ENCODE results near the gene BNC2. TPM values are rescaled to one million over a fixed set of nuclear protein-coding genes. Genes with fewer than 3 reads are reported as not detected.

Gene BNC2
- total RNA-seq, 2 experiments from 2014 or later, result not detected

DNA sequence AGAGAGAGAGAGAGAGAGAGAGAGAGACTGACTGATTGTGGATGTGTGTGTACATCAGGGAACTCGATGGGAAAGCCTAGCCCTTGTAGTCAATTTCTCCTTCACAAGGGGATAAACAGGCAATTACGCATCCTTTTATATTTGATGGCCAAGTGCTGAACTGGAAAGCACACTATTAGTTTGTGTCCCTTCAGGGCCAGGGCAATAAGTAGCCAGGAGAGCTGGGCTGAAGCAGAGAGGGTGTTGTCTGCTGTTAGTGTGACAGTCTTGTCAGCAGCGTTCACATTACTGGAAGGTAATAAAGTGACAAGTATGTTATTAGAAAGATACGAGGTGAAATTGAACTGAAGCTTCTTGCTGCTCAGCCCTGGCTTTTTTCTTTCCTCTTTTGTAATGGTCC lies 457.7 kb downstream of the BNC2 start:
- no peak overlapping the region for H3K4me3 Mint-ChIP-seq
- no peak overlapping the region for H3K27ac ChIP-seq (ENCODE audit: low read depth in 1 of 2, low read length in 2 of 2)
- H3K27me3 Mint-ChIP-seq, result no peaks in the 10 kb centered on the region
- H3K9me3 Mint-ChIP-seq, result peaks cover 2% of the 10 kb centered on the region
- ChIA-PET CTCF (interaction anchor here (0.8 kb wide), 1 partner anchor 34 kb away, joined by 3 read pairs; no protein-coding TSS in a partner anchor), POLR2A (no interaction called here)
- DNase-seq, result no peak
- intact Hi-C loops (cut with DNase I, micrococcal nuclease), result no loop called here
- no peaks in the 10 kb centered on the region for H3K36me3 Mint-ChIP-seq (ENCODE audit: low read depth)
- H3K27me3 ChIP-seq (ENCODE audit: control insufficient read depth in 1 of 2, insufficient read depth in 2 of 2, low read length in 2 of 2), result no peaks in the 10 kb centered on the region
- no peak for ATAC-seq (ENCODE audit: poor library complexity)
- TF ChIP-seq, protein P1, sequence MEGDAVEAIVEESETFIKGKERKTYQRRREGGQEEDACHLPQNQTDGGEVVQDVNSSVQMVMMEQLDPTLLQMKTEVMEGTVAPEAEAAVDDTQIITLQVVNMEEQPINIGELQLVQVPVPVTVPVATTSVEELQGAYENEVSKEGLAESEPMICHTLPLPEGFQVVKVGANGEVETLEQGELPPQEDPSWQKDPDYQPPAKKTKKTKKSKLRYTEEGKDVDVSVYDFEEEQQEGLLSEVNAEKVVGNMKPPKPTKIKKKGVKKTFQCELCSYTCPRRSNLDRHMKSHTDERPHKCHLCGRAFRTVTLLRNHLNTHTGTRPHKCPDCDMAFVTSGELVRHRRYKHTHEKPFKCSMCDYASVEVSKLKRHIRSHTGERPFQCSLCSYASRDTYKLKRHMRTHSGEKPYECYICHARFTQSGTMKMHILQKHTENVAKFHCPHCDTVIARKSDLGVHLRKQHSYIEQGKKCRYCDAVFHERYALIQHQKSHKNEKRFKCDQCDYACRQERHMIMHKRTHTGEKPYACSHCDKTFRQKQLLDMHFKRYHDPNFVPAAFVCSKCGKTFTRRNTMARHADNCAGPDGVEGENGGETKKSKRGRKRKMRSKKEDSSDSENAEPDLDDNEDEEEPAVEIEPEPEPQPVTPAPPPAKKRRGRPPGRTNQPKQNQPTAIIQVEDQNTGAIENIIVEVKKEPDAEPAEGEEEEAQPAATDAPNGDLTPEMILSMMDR (IDR thresholded peaks at IDR 0.05), result no peak
- H3K4me1 ChIP-seq (ENCODE audit: insufficient read depth, low read length), result no peaks in the 10 kb centered on the region
- peaks cover 4 to 7% of the 10 kb centered on the region in 2 experiments for H3K9me3 ChIP-seq (ENCODE audit: control insufficient read depth in 1 of 2, insufficient read depth in 1 of 2, low read length in 2 of 2)
- H3K36me3 ChIP-seq (ENCODE audit: insufficient read depth, low read length), result no peaks in the 10 kb centered on the region
- H3K27ac Mint-ChIP-seq, result no peak overlapping the region
- no peaks in the 10 kb centered on the region for H3K4me1 Mint-ChIP-seq (ENCODE audit: low read depth)
- no peak overlapping the region for H3K4me3 ChIP-seq (ENCODE audit: low read length)

DNA sequence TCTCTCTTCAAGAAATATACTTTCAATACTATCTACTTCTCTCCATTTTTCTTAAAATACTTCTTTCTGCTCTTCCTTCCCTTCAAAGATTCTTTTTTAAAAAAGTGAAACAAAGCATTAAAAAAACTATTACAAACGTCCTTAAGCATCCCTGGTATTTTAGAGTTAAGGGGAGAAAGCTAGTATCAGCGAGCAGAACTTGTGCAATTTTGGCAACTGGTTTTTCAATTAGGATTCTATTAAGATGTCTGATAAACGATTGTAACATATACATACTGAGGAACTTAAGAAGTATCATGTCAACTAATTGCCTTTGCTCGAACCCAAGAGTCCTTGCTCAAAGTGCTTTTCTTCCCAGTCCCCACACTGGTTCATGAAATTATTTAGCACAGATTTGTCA lies 459.2 kb downstream of the BNC2 start:
- no peaks in the 10 kb centered on the region for H3K27me3 ChIP-seq (ENCODE audit: control insufficient read depth in 1 of 2, insufficient read depth in 2 of 2, low read length in 2 of 2)
- H3K27me3 Mint-ChIP-seq, result no peaks in the 10 kb centered on the region
- DNase-seq (no peak), ATAC-seq (ENCODE audit: poor library complexity) (no peak)
- CTCF ChIA-PET, result no interaction called here
- peaks cover 4 to 7% of the 10 kb centered on the region in 2 experiments for H3K9me3 ChIP-seq (ENCODE audit: control insufficient read depth in 1 of 2, insufficient read depth in 1 of 2, low read length in 2 of 2)
- peaks cover 2% of the 10 kb centered on the region for H3K9me3 Mint-ChIP-seq
- no peaks in the 10 kb centered on the region for H3K4me1 ChIP-seq (ENCODE audit: insufficient read depth, low read length)
- H3K36me3 Mint-ChIP-seq (ENCODE audit: low read depth), result no peaks in the 10 kb centered on the region
- H3K27ac ChIP-seq (ENCODE audit: low read depth in 1 of 2, low read length in 2 of 2), result no peak overlapping the region
- TF ChIP-seq, protein P1 (IDR thresholded peaks at IDR 0.05), result no peak
- no peak overlapping the region for H3K4me3 Mint-ChIP-seq
- H3K4me3 ChIP-seq (ENCODE audit: low read length), result no peak overlapping the region
- POLR2A ChIA-PET, result no interaction called here
- intact Hi-C loops (cut with DNase I, micrococcal nuclease), result no loop called here
- no peaks in the 10 kb centered on the region for H3K36me3 ChIP-seq (ENCODE audit: insufficient read depth, low read length)
- no peaks in the 10 kb centered on the region for H3K4me1 Mint-ChIP-seq (ENCODE audit: low read depth)
- H3K27ac Mint-ChIP-seq, result no peak overlapping the region

DNA sequence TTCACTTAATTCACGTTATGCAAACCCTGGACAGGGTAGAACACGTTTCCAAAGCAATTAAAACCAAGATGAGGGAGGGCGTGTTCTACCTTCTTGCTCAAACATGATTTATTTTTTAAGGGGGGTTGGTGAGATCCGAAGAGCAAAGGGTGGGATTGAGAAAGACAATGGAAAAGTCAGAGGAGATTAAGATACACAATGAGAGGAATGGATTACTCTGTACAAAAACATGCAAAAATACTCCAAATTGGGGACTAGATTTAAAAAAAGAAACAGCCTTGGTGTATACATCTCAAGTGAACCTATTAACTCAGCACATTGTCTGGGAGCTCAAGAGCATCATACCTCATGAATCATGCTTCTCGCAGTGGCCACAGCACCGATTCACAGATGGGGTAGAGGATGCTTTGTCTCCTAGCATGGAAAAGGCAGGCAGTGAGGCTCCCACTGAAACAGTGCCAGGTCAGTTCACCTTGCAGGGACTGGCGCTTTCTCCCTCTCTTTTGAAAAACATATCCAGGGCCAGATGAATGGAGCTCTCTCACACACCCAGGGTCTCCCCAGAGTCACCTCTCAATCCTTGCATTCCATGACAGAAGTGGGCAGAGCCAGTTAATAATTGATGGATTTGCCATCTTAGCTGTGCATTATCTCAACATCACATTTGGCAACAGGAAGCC lies 459.7 kb downstream of the BNC2 start:
- ATAC-seq (ENCODE audit: poor library complexity) (no peak), DNase-seq (no peak)
- Histone ChIP-seq H3K36me3 (ENCODE audit: insufficient read depth, low read length) (no peaks in the 10 kb centered on the region), H3K27ac (ENCODE audit: low read depth in 1 of 2, low read length in 2 of 2) (no peak overlapping the region), H3K4me3 (ENCODE audit: low read length) (no peak overlapping the region), H3K9me3 (ENCODE audit: control insufficient read depth in 1 of 2, insufficient read depth in 1 of 2, low read length in 2 of 2) (peaks cover 4 to 7% of the 10 kb centered on the region in 2 experiments), H3K4me1 (ENCODE audit: insufficient read depth, low read length) (no peaks in the 10 kb centered on the region), H3K27me3 (ENCODE audit: control insufficient read depth in 1 of 2, insufficient read depth in 2 of 2, low read length in 2 of 2) (no peaks in the 10 kb centered on the region)
- intact Hi-C loops (cut with DNase I, micrococcal nuclease), result no loop called here
- no peaks in the 10 kb centered on the region for H3K4me1 Mint-ChIP-seq (ENCODE audit: low read depth)
- H3K27me3 Mint-ChIP-seq, result no peaks in the 10 kb centered on the region
- H3K9me3 Mint-ChIP-seq, result peaks cover 2% of the 10 kb centered on the region
- CTCF ChIA-PET, result no interaction called here
- H3K36me3 Mint-ChIP-seq (ENCODE audit: low read depth), result no peaks in the 10 kb centered on the region
- POLR2A ChIA-PET, result no interaction called here
- H3K4me3 Mint-ChIP-seq, result no peak overlapping the region
- TF ChIP-seq, protein P1 (IDR thresholded peaks at IDR 0.05), result no peak
- H3K27ac Mint-ChIP-seq, result no peak overlapping the region
